Neuronal stem cell (in vitro differentiated cells): Measurements from ENCODE around the gene KRT6C.
A peak's percentile ranks its signal among the peaks of the same experiment; 100 is the strongest.

Experiments used
- DNase-seq: peaks from one replicate; pipeline ENCODE4 v3.0.0-alpha.2; 2013; ENCODE audit warnings: low spot score
- H2AFZ ChIP-seq: one replicate; pipeline ENCODE4 v1.6.1; 2013; ENCODE audit warnings: mild to moderate bottlenecking, low read length, inconsistent platforms
- H2AK5ac ChIP-seq: 2 replicates; pipeline ENCODE4 v1.6.1; 2013; ENCODE audit warnings: low read depth, mild to moderate bottlenecking, inconsistent platforms, low read length, moderate library complexity, mixed read lengths
- H2BK120ac ChIP-seq: 2 replicates; pipeline ENCODE4 v1.6.1; 2013; ENCODE audit warnings: low read depth, mild to moderate bottlenecking, inconsistent platforms, low read length, moderate library complexity, mixed read lengths
- H2BK12ac ChIP-seq: one replicate; pipeline ENCODE4 v1.6.1; 2013; ENCODE audit warnings: low read length, inconsistent platforms
- H2BK15ac ChIP-seq: 2 replicates; pipeline ENCODE4 v1.6.1; 2013; ENCODE audit warnings: mild to moderate bottlenecking, low read length, inconsistent platforms, mixed read lengths
- H2BK5ac ChIP-seq: one replicate; pipeline ENCODE4 v1.6.1; 2013; ENCODE audit warnings: inconsistent platforms, mild to moderate bottlenecking, low read length, moderate library complexity
- H3K14ac ChIP-seq: one replicate; pipeline ENCODE4 v1.6.1; 2013; ENCODE audit warnings: low read length, inconsistent platforms
- H3K18ac ChIP-seq: 2 replicates; pipeline ENCODE4 v1.6.1; 2013; ENCODE audit warnings: low read length, inconsistent platforms
- H3K23ac ChIP-seq: 2 replicates; pipeline ENCODE4 v1.6.1; 2013; ENCODE audit warnings: low read depth, mild to moderate bottlenecking, mixed read lengths, low read length, inconsistent platforms; ENCODE audit not compliant: poor library complexity
- H3K27ac ChIP-seq: replicated peaks from 3 replicates; pipeline ENCODE4 v1.5.1; 2013; ENCODE audit warnings: low read length, inconsistent platforms
- H3K27me3 ChIP-seq, 3 experiments: 2 replicates each; pipeline ENCODE4 v1.6.1; 2013; ENCODE audit warnings: low read length in 3 of 3, mild to moderate bottlenecking in 2 of 3, inconsistent platforms in 1 of 3, low read depth in 1 of 3, mixed read lengths in 1 of 3, moderate library complexity in 1 of 3; ENCODE audit not compliant: control insufficient read depth in 3 of 3, insufficient read depth in 3 of 3
- H3K36me3 ChIP-seq, 2 donors: replicated peaks in 1 of 2; 2 replicates each; pipeline ENCODE4 v1.6.1; 2013; ENCODE audit warnings: low read length in 2 of 2; ENCODE audit not compliant: control insufficient read depth in 2 of 2, insufficient read depth in 2 of 2
- H3K4ac ChIP-seq: 2 replicates; pipeline ENCODE4 v1.6.1; 2013; ENCODE audit warnings: inconsistent platforms, mild to moderate bottlenecking, low read length, moderate library complexity
- H3K4me1 ChIP-seq, 2 donors: 1 replicate in 1 of 2; 2 replicates in 1 of 2; pipeline ENCODE4 v1.6.1; 2013; ENCODE audit warnings: low read length in 2 of 2, low read depth in 1 of 2; ENCODE audit not compliant: control insufficient read depth in 2 of 2, insufficient read depth in 1 of 2
- H3K4me2 ChIP-seq: one replicate; pipeline ENCODE4 v1.6.1; 2013; ENCODE audit warnings: mild to moderate bottlenecking, low read length, inconsistent platforms; ENCODE audit not compliant: insufficient read depth, poor library complexity, severe bottlenecking
- H3K4me3 ChIP-seq, 2 donors: 2 replicates each; pipeline ENCODE4 v1.5.1; 2013; ENCODE audit warnings: low read length in 2 of 2, mild to moderate bottlenecking in 2 of 2, inconsistent platforms in 1 of 2, moderate library complexity in 1 of 2
- H3K79me1 ChIP-seq: one replicate; pipeline ENCODE4 v1.6.1; 2013; ENCODE audit warnings: low read depth, mild to moderate bottlenecking, inconsistent platforms, low read length, moderate library complexity
- H3K9ac ChIP-seq: one replicate; pipeline ENCODE4 v1.6.1; 2013; ENCODE audit warnings: mild to moderate bottlenecking, low read depth, low read length, inconsistent platforms; ENCODE audit not compliant: poor library complexity
- H3K9me3 ChIP-seq, 2 donors: replicated peaks in 1 of 2; 2 replicates each; pipeline versions ENCODE3 to v1.6.1; 2013; ENCODE audit warnings: low read length in 2 of 2, mild to moderate bottlenecking in 2 of 2, inconsistent platforms in 1 of 2, low read depth in 1 of 2, mixed read lengths in 1 of 2, moderate library complexity in 1 of 2; ENCODE audit not compliant: control insufficient read depth in 2 of 2, insufficient read depth in 1 of 2
- H4K8ac ChIP-seq: one replicate; pipeline ENCODE4 v1.6.1; 2013; ENCODE audit warnings: low read depth, mild to moderate bottlenecking, inconsistent platforms, low read length, moderate library complexity
- H4K91ac ChIP-seq: one replicate; pipeline ENCODE4 v1.6.1; 2013; ENCODE audit warnings: low read length, low read depth, mild to moderate bottlenecking, inconsistent platforms; ENCODE audit not compliant: poor library complexity
- WGBS, 2 donors: extraction: QIAGEN DNeasy Blood & Tissue Kit; methylation state at CpG; one replicate each; pipeline ENCODE4 v1.1.7; 2013; ENCODE audit warnings: missing lambda C conversion rate in 2 of 2, mixed read lengths in 1 of 2; ENCODE audit not compliant: insufficient read length in 2 of 2, insufficient replicate concordance in 1 of 2; ENCODE audit errors: extremely low coverage in 2 of 2; 5-methylcytosine and 5-hydroxymethylcytosine counted together

KRT6C gene

GRCh38 chr12:52440821-52441319, 32.7 kb downstream of the KRT6C start:
- no CpG with 5 or more reads among the region's 5 CpGs for WGBS, 2 donors
- Histone ChIP-seq H2AK5ac (no peak overlapping the region), H3K27ac (no peak overlapping the region)

GRCh38 chr12:52439845-52440244, 33.8 kb downstream of the KRT6C start:
- no peak overlapping the region for H3K4me3 ChIP-seq

More at GRCh38 chr12:52440821-52441319, 32.7 kb downstream of the KRT6C start:
- H3K9ac ChIP-seq = no peak overlapping the region
- no peak overlapping the region for H3K14ac ChIP-seq
- H3K4ac ChIP-seq = no peak overlapping the region
- H2BK15ac ChIP-seq = no peak overlapping the region
- H3K23ac ChIP-seq = no peak overlapping the region
- peak overlapping the region; percentile 15 for H3K18ac ChIP-seq
- no peaks in the 10 kb centered on the region for H3K36me3 ChIP-seq
- no peak overlapping the region for H4K8ac ChIP-seq
- no peaks in the 10 kb centered on the region for H3K79me1 ChIP-seq
- H2BK5ac ChIP-seq = no peak overlapping the region
- no peaks in the 10 kb centered on the region for H3K9me3 ChIP-seq
- H2BK12ac ChIP-seq = no peak overlapping the region
- no peak overlapping the region for H2BK120ac ChIP-seq
- H3K4me2 ChIP-seq = no peak overlapping the region
- H2AFZ ChIP-seq = no peak overlapping the region
- peaks cover 0 to 21% of the 10 kb centered on the region in 2 donors for H3K4me1 ChIP-seq
- no peak for DNase-seq
- H3K27me3 ChIP-seq = no peaks in the 10 kb centered on the region
- no peak overlapping the region for H4K91ac ChIP-seq
- H3K4me3 ChIP-seq = no peak overlapping the region

GRCh38 chr12:52439420-52439819, 34.2 kb downstream of the KRT6C start:
- H3K27ac ChIP-seq = no peak overlapping the region
- no peaks in the 10 kb centered on the region for H3K36me3 ChIP-seq
- H3K18ac ChIP-seq = peak overlapping the region; percentile 38
- H3K4ac ChIP-seq = no peak overlapping the region
- no peak overlapping the region for H2BK120ac ChIP-seq
- H3K4me3 ChIP-seq = no peak overlapping the region
- no peaks in the 10 kb centered on the region for H3K9me3 ChIP-seq
- no peak overlapping the region for H2AFZ ChIP-seq
- H4K8ac ChIP-seq = no peak overlapping the region
- no peak overlapping the region for H2BK5ac ChIP-seq
- peak overlapping the region; percentile 58 for H2AK5ac ChIP-seq
- H3K79me1 ChIP-seq = no peaks in the 10 kb centered on the region
- whole genome bisulfite sequencing, 2 donors = no CpG with 5 or more reads among the region's 8 CpGs
- H2BK12ac ChIP-seq = no peak overlapping the region
- H3K23ac ChIP-seq = peak overlapping the region; percentile 25
- no peak overlapping the region for H3K4me2 ChIP-seq
- no peak for DNase-seq
- peak overlapping the region; percentile 49 for H3K14ac ChIP-seq
- H4K91ac ChIP-seq = no peak overlapping the region
- no peak overlapping the region for H3K9ac ChIP-seq
- peaks cover 0 to 22% of the 10 kb centered on the region in 2 donors for H3K4me1 ChIP-seq
- H2BK15ac ChIP-seq = no peak overlapping the region
- H3K27me3 ChIP-seq = no peaks in the 10 kb centered on the region

More at GRCh38 chr12:52439845-52440244, 33.8 kb downstream of the KRT6C start:
- Histone ChIP-seq H3K9ac (no peak overlapping the region), H2BK15ac (no peak overlapping the region), H2BK12ac (no peak overlapping the region), H2AK5ac (no peak overlapping the region), H3K14ac (no peak overlapping the region), H3K27ac (no peak overlapping the region), H3K18ac (peak overlapping the region; percentile 1), H2BK5ac (no peak overlapping the region), H3K4me1 (peaks cover 0 to 22% of the 10 kb centered on the region in 2 donors), H2BK120ac (no peak overlapping the region), H4K91ac (no peak overlapping the region), H3K23ac (no peak overlapping the region), H3K27me3 (no peaks in the 10 kb centered on the region), H2AFZ (no peak overlapping the region), H3K79me1 (no peaks in the 10 kb centered on the region), H3K9me3 (no peaks in the 10 kb centered on the region), H4K8ac (peak overlapping the region; percentile 93), H3K4ac (no peak overlapping the region), H3K4me2 (no peak overlapping the region), H3K36me3 (no peaks in the 10 kb centered on the region)
- DNase-seq = no peak
- no CpG with 5 or more reads among the region's 2 CpGs for WGBS, 2 donors

- no peak overlapping the region for H3K18ac ChIP-seq
- H3K27ac ChIP-seq = no peak overlapping the region
- no peak overlapping the region for H3K9ac ChIP-seq
- no peak overlapping the region for H3K4me2 ChIP-seq
- no peaks in the 10 kb centered on the region for H3K79me1 ChIP-seq
- no peaks in the 10 kb centered on the region for H3K9me3 ChIP-seq
- H2AFZ ChIP-seq = no peak overlapping the region
- H4K8ac ChIP-seq = no peak overlapping the region
- no peak overlapping the region for H2BK15ac ChIP-seq
- no peak overlapping the region for H3K23ac ChIP-seq
- H2BK12ac ChIP-seq = no peak overlapping the region
- no peak for DNase-seq
- H2AK5ac ChIP-seq = no peak overlapping the region
- WGBS, 2 donors = no CpG with 5 or more reads among the region's 8 CpGs
- H3K14ac ChIP-seq = no peak overlapping the region
- no peak overlapping the region for H2BK120ac ChIP-seq
- H4K91ac ChIP-seq = no peak overlapping the region
- H3K4ac ChIP-seq = no peak overlapping the region
- H3K4me3 ChIP-seq = no peak overlapping the region
- H2BK5ac ChIP-seq = no peak overlapping the region
- H3K36me3 ChIP-seq = no peaks in the 10 kb centered on the region
- H3K4me1 ChIP-seq = peaks cover 0 to 22% of the 10 kb centered on the region in 2 donors
- H3K27me3 ChIP-seq = no peaks in the 10 kb centered on the region
Observed at GRCh38 chr12:52438305-52439301, 35.0 kb downstream of the KRT6C start.
